Measurements from ENCODE around the gene DPP4.

DPP4 gene

DNA sequence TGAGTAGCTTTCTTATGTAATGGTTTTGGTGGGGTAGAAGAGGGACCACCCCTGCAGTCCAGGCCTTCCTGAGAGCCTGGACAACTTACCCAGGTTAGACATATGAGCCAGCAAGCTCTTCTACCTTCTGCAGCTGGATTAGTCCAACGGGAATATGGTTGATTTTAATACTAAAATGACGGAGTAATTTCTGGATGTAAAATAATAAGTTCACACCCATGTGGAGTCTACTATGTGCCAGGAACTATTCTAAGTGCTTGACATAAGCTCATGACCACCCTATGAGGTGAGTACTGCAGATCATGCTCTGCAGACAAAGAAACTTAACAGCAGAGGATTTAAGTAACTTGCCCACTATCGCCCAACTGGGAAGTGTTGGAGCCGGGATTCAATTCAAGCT, 45.5 kb downstream of the DPP4 start:
- ChIA-PET POLR2A (ENCODE audit: low non-redundant PET) (interaction anchor here (0.6 kb wide), 1 partner anchor 65 kb away, joined by 3 read pairs; no protein-coding TSS in a partner anchor), CTCF (interaction anchor here (0.6 kb wide), 2 partner anchors 8 to 430 kb away, joined by 6 to 7 read pairs; no protein-coding TSS in a partner anchor)
- TF ChIP-seq, protein P1, sequence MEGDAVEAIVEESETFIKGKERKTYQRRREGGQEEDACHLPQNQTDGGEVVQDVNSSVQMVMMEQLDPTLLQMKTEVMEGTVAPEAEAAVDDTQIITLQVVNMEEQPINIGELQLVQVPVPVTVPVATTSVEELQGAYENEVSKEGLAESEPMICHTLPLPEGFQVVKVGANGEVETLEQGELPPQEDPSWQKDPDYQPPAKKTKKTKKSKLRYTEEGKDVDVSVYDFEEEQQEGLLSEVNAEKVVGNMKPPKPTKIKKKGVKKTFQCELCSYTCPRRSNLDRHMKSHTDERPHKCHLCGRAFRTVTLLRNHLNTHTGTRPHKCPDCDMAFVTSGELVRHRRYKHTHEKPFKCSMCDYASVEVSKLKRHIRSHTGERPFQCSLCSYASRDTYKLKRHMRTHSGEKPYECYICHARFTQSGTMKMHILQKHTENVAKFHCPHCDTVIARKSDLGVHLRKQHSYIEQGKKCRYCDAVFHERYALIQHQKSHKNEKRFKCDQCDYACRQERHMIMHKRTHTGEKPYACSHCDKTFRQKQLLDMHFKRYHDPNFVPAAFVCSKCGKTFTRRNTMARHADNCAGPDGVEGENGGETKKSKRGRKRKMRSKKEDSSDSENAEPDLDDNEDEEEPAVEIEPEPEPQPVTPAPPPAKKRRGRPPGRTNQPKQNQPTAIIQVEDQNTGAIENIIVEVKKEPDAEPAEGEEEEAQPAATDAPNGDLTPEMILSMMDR (conservative IDR thresholded peaks at IDR 0.05; ENCODE audit: low read depth), result no peak
- no peak for DNase-seq (ENCODE audit: low spot score)
- H3K27ac ChIP-seq, result peak overlapping the region; percentile 81

DNA sequence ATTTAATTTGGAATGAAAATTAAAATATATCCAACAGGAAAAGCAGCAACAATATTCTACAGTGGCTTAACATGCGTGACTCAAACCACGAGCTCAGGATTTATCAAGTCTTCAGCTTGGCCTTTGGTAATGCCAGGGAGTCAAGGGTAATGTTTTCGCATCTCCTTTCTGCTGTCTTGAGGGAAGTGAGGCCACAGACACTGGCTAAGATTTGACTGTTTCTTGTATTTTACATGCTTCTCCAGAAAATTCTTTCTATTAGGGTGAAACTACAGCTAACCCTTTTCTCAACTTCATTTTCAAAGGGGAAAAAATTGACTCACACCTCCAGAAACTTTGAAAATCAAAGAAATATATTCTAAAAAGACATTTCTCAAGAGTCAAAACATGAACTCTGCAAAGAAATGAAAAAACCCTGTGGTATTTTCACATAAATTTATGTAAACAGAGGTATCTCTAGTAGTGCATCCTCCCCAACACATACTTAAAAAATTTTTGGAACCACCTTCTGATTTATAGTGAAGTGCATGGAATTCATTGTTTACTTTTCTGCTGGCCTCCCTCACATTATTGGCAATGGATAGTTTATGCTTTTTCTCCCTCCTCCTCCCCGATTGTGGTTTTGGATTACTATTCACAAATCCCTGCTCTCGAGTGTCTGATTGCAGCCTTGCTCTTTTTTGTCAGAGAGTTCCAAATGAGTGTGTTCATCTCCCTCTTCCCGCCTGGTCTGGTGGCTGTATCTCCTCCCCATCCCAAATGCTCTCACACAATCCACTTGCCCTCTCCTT, 48.7 kb downstream of the DPP4 start:
- POLR2A ChIA-PET (ENCODE audit: low non-redundant PET), result no interaction called here
- DNase-seq (ENCODE audit: low spot score), result no peak
- TF ChIP-seq, protein P1 (conservative IDR thresholded peaks at IDR 0.05; ENCODE audit: low read depth), result no peak
- CTCF ChIA-PET, result interaction anchor here (0.7 to 1.6 kb wide), 2 partner anchors 13 to 26 kb away, joined by 4 read pairs; no protein-coding TSS in a partner anchor
- H3K27ac ChIP-seq, result no peak overlapping the region; the same call in 1 of the 2 replicates

DNA sequence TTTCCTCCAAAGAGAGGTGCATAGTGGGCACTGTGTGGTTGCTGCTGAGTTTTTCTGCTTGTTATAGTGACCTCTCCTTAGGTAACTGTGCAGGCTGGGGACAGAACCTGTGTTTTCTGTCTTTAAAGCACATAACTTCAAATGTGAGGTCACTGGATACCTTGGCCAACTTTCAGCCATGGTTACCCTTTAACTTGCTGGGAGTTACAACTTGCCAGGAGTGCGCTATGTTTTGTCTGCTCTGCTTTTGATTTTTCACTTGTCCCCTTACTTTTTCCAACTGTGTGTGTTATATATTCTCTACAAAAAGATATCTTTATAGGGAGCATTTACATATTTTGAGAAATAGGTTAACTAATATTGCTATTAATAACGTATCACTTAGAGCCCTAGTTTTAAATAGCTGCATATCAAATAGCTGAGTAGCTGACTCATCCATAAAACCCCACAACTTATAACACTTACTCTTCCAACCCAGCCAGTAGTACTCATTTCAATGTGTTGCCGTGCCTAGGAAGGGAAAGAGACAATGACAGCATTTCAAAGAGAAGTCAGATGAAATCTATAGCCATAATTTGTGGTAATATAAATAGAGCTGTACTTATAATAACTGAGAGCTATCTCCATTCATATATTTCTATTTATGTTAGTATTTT, 51.6 kb downstream of the DPP4 start:
- TF ChIP-seq, protein P1 (conservative IDR thresholded peaks at IDR 0.05; ENCODE audit: low read depth), result no peak
- H3K27ac ChIP-seq, result no peak overlapping the region
- ChIA-PET POLR2A (ENCODE audit: low non-redundant PET) (no interaction called here), CTCF (no interaction called here)
- DNase-seq (ENCODE audit: low spot score), result peak; percentile 23

DNA sequence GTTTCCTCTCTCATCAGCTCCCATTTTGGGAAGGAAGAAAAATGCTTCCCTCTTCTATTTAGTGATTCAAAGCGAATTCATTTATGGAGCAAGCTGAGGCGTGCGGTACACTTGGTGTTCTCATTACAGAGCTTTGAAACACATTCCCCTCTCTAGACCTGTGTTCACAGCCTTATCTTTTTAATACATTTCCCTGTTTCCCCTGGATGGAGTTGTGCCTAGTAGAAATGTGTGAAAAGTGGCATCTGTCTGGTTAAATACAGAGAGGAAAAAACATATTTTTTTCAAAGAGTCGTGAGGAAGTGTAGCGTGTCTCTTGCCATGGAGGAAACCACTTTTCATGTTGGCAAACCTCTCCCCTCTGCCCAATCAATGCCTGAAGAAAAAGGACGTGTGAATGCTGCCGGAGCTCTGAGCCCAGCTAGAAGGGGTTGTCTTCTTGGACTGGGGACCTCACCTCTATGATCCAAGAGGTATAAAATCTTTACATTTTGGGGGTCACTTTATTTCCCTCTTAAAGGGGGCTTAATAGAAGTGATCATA, 52.4 kb downstream of the DPP4 start:
- TF ChIP-seq, protein P1 (conservative IDR thresholded peaks at IDR 0.05; ENCODE audit: low read depth), result no peak
- ChIA-PET POLR2A (ENCODE audit: low non-redundant PET) (no interaction called here), CTCF (interaction anchor here (0.6 to 1.1 kb wide), 2 partner anchors 14 to 700 kb away, joined by 3 read pairs; no protein-coding TSS in a partner anchor)
- H3K27ac ChIP-seq, result no peak overlapping the region
- no peak for DNase-seq (ENCODE audit: low spot score)

DNA sequence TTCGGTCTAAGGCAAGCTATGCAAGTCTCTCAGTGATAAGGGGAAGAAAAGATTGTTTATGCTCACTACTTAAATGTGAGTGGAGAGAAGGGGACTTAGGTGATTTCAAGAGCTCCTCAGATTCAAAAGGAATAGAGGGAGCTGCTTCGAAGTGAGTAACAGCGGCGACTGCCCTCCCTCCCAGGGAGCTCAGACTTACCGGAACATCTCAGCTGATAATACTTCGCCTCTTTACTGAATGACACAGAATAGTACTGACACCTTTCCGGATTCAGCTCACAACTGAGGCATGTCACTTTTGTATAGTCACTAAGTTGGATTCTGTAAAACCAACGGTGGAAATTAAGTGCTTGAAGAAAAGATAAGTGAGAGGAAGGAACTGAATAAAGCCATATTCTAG, 55.5 kb downstream of the DPP4 start:
- H3K27ac ChIP-seq, result no peak overlapping the region
- no peak for DNase-seq (ENCODE audit: low spot score)
- ChIA-PET POLR2A (ENCODE audit: low non-redundant PET) (no interaction called here), CTCF (interaction anchor here (0.5 kb wide), 1 partner anchor 11 kb away, joined by 8 read pairs; no protein-coding TSS in a partner anchor)
- TF ChIP-seq, protein P1 (conservative IDR thresholded peaks at IDR 0.05; ENCODE audit: low read depth), result no peak

DNA sequence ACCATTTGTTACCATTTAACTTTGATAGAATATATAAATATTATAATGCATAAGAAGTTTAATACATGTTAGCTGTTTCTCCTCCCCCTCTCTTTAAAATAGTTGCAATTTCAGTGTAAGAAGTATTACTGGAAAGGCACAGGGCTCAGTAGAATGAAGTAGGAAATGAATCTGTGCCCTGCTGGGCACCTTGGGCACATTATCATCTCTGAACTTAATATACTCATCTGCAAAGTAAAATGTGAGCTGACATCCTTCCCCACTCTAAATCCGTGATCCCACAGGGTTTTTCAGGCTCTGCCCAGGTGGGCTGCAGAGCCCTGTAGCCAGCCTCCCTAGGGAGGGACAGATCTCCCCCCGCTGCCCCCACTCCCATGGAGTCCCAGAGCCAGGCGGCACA, 56.8 kb downstream of the DPP4 start:
- DNase-seq (ENCODE audit: low spot score), result no peak
- POLR2A ChIA-PET (ENCODE audit: low non-redundant PET), result no interaction called here
- TF ChIP-seq, protein P1 (conservative IDR thresholded peaks at IDR 0.05; ENCODE audit: low read depth), result no peak
- CTCF ChIA-PET, result interaction anchor here (0.7 kb wide), 1 partner anchor 107 kb away, joined by 3 read pairs; no protein-coding TSS in a partner anchor
- no peak overlapping the region for H3K27ac ChIP-seq
